ENCODE results near the gene MEIOB.
"Not testable (repeated sequence)": the region's sequence is repeated elsewhere in the genome, so short reads cannot be mapped to it uniquely, and the experiment has no call there.

MEIOB gene

DNA sequence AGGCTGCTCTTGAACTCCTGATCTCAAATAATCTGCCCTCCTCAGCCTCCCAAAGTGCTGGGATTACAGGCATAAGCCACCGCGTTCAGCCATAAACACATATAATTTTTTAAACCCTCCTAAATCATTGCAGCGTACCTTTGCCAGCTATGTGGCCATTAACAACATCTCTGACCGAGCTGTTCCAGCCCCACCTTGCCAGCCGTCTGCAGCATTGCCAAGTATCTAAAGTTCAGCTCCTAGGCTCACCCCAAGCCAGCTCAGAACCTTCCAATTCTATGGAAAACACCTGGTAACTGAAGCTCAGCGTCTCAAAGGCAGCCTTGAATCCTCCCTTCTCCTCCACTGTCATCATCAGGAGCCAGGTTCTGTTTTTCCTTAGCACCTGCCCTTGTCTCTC is 5.1 kb upstream of the MEIOB start:
- DNase-seq = no peak

DNA sequence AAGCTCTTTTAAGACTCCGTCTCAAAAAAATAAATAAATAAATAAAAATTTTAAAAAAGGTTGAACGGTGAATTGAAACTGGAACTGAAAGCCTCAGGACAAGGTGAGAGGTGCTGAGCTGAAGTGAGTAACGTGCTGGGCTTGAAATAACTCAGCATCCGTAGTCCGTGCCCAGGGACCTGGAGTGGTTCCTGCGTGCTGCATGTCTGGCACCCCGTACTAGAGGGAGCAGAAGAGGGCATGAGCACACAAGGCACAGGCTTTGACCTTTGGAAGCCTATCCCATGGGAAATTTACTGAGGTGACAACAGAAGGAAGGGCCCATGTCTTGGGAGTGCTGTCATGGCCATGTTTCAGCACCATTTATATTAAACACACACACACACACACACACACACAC is 4.5 kb upstream of the MEIOB start:
- DNase-seq = no peak

GRCh38 chr16:1876066-1876465 is 4.1 kb upstream of the MEIOB start:
- DNase-seq = not testable (repeated sequence)

DNA sequence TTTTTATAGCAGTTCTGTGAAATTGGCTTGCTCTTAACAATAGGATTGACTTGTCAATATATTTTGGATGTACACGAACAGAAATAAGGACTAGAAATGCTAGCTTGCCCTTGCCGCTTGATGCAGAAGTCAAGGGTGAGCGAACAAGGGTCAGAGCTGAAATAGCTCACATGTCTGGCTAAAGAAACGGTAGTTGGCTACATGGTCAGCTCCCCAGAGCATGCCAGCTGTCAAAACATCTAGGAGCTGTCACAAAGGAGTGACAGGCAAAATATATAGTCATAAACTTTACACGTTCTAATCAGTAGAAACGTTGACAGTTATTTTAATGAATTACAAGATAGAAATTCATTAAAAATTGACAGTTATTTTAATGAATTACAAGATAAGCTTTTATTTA is 2.9 kb upstream of the MEIOB start:
- DNase-seq = no peak

- no peak for DNase-seq
Observed at GRCh38 chr16:1870365-1871082, 1.4 kb downstream of the MEIOB start.

- DNase-seq = no peak
Observed at GRCh38 chr16:1865902-1866690, 5.9 kb downstream of the MEIOB start.

GRCh38 chr16:1863681-1864460 is 8.1 kb downstream of the MEIOB start:
- peak in 1 of 2 donors; percentile 47 for DNase-seq

DNA sequence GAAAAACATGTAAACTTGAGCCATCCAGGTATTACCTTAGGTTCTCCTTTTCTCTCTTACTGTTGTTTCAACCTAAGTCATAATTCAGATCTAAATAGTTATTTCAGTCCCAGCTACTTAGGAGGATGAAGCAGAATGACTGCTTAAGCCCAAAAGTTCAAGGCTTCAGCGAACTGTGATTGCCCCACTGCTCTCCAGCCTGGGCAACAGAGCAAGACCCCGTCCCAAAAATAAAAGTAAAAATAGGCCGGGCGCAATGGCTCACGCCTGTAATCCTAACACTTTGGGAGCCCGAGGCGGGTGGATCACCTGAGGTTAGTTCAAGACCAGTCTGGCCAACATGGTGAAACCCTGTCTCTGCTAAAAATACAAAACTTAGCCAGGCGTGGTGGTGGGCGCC is 9.6 kb downstream of the MEIOB start:
- no peak for DNase-seq

DNA sequence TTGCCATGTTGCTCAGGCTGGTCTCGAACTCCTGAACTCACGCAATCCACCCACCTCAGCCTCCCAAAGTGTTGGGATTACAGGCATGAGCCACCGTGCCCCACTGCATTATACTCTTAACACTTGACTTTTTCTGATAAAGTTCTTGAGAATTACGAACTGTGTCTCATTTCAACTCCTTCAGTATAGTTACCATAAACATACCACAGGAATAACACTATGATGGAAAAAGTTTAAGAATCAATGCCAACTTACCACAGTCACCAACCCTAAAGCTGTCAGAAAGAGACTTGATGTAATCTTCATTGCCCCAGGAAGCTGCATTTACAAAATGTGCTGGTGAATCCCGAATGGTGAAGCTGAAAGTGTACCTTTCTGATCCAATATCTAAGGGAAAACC is 10.2 kb downstream of the MEIOB start:
- no peak for DNase-seq

DNA sequence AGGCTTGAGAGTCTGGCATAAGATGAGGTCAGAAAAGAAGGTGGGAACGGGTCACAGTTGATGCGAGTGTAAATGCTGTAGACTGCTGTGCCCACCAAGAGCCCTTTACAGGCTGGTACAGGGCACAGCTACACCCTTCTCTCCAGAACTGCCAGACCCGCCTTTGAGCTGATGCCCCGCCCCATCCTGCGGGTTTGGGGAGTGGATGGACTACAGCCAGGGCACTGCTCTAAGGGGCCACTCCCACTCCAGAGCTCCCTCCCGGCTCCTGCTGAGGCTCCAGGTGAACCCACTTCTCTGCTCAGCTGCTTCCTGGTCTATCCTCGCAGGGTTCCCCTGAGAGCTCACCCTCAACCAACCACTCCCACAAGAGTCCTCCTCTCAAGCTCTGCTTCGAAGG is 12.3 kb downstream of the MEIOB start:
- DNase-seq = no peak

DNA sequence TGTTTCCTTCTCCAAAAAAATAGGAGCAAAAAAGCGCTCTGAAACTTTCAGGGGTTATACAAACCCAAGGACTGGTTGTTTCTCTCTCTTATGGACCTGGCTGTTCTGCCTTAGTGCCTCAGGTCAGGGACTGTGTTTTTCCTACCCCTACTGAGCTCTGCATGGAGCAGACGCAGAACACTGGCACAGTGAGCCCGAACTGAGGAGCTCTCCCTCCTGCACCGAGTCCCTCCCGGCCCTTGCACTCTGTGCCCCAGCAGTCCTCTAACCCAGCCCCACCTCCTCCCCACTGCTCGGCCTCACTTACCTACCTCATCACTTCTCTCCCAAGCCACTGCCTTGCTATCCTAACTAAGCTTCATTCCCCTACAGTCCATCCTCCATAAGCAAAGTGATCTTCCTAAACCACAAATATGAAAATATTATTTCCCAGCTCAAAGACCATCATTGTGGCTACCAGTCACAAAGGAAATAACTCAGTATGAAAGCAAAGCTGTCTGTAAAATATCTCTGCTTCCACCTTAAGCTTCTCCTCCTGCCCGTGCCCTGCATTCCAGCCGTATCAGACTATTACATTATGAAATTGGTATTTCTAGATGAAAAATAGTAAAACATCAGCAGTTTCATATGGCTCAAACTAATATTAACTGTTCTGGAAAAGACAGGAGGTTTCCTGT is 13.6 kb downstream of the MEIOB start:
- no peak for DNase-seq

DNA sequence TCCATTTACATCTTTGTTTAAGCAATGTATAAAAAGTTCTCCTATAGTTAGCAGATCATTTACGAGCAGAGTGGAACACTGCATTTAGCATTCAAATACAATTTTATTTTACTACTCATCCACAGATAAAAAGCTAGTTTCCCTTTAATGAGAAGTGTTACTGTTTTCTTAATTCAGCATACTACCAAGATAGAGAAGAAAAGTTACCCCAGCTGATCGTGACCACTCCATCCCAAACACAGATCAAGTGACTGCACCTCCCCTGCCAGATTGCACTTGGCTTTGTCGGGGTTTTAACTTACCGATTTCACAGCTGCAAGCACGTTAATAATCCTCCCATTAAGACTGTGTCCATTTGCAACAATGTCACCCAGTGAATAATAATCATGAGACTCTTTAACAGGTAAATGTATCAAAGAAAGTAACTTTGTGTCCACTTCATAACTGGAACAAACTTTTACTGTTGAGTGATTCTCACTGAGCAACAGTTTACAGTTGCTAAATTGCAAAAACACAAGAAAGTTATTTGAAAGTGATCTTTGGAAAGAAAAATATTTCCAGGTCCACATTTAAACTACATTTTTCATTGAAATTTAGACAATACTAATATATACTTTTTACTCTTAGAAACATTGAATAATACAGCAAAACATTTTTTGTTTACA is 14.4 kb downstream of the MEIOB start:
- DNase-seq = no peak

GRCh38 chr16:1851793-1852192 is 20.2 kb downstream of the MEIOB start:
- no peak for DNase-seq

DNA sequence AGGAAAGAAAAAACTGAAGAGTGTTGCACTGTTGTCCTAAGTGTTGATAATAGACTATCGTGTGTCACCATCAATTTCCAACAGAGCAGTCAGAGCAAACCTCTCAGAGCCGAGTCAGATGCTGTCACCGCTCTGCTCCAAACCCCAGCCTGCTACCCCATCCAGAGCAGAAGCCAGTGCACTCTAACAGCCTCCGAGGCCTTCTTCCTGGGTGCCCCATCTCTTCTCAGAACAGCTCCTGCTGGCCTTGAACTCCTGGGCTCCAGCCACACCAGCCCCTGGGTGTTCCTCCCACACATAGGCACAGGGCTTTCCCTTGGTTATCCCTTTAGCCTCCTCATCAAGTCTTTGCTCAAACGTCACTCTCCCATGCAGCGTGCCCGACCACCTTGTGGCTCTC is 21.0 kb downstream of the MEIOB start:
- DNase-seq = no peak

- DNase-seq = no peak
Observed at GRCh38 chr16:1846416-1846815, 25.5 kb downstream of the MEIOB start.

DNA sequence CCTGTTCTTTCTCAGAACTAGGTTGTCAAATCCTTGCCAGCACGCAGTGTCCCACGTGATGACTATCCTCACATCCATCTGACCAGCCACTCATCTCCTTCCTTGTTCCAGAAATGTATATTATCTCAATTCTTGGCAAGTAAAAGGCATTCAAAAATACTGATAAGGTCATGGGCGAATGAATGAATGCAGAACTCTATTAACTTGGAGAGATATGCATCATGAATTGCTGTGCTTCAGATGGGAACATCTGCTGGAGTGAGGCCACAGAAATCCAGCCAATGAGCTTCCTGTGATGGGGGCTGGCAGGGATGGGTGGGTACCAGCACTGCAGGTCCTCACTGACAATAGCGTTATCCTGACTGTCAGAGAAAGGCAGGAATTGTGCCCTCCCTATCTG is 26.0 kb downstream of the MEIOB start:
- DNase-seq = no peak

DNA sequence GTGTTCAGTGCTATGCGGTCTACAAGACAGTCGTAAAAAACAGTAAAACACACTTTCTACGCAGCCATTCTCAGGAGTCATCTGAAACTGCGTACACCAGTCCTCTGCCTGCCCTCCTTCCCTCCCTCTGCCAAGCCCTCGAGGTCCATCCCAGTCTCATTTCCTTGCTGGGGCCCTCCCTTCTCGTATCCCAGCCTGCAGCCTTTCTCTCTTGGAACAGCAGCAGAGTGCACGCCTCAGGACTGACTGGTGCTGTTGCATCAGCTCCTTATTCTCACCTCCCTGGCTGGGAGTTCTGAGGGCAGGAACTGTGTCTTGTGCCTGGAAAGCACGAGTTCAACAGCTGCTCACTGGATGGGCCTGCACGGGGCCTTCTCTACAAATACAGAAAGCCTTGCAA is 32.4 kb downstream of the MEIOB start:
- no peak for DNase-seq

- DNase-seq = no peak
Observed at GRCh38 chr16:1834096-1834495, 37.9 kb downstream of the MEIOB start.

- no peak for DNase-seq
Observed at GRCh38 chr16:1832838-1833454, 39.0 kb downstream of the MEIOB start.

- no peak for DNase-seq
Observed at GRCh38 chr16:1831186-1832075, 40.5 kb downstream of the MEIOB start.

DNA sequence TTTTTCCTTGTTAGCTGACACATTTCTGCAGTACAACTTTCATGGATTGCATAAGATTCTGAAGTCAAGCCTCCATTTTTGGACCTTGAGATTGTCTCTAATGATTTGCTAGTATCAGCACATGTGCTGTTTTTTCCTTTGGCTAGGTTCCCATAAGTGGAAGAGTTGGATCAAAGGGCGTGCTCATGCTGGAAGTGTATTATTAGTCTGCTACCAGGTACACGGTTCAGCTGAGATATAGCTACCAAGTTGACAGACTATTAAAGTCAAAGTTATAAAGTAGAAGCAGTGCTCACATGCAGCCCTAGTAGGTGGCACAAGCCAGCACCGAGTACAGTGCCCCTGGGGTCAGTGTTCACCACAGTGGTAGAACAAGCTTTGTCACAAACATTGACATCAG is 41.8 kb downstream of the MEIOB start:
- DNase-seq = no peak

Data from CD4-positive, alpha-beta T cell treated with Interferon alpha-2 for 1 hour (primary cell).